ENCODE results near the gene LRMDA. TPM values are rescaled to one million over a fixed set of nuclear protein-coding genes. Genes with fewer than 3 reads are reported as not detected.

LRMDA gene
- total RNA-seq, 1 donor from 2014 or later, result 5.2 TPM

- H2AFZ ChIP-seq (replicated peaks), result no peak overlapping the region
- H3K27ac ChIP-seq, result no peak overlapping the region
- Mint-ChIP-seq H3K36me3 (peaks cover 18% of the 10 kb centered on the region), H3K27me3 (ENCODE audit: insufficient read depth, low read depth) (peaks cover 32% of the 10 kb centered on the region), H3K4me3 (peak overlapping the region; percentile 97), H3K4me1 (peaks cover 21% of the 10 kb centered on the region), H3K27ac (no peak overlapping the region), H3K9me3 (no peaks in the 10 kb centered on the region)
- peaks cover 41% of the 10 kb centered on the region for H3K79me2 ChIP-seq (ENCODE audit: low read depth)
- peaks cover 4% of the 10 kb centered on the region for H3K36me3 ChIP-seq
- H3K4me3 ChIP-seq, result peak overlapping the region; percentile 87
- H3F3A ChIP-seq (ENCODE audit: low read depth), result peaks cover 46% of the 10 kb centered on the region
- H3K4me2 ChIP-seq, result peak overlapping the region; percentile 80
- H3K9me3 ChIP-seq (ENCODE audit: low read depth), result no peaks in the 10 kb centered on the region
- DNase-seq (ENCODE audit: low spot score), result peak; percentile 87
- peaks cover 21% of the 10 kb centered on the region for H3K4me1 ChIP-seq
- no peak overlapping the region for H3K9ac ChIP-seq
- H3K27me3 ChIP-seq, result peaks cover 75% of the 10 kb centered on the region
- peaks cover 62% of the 10 kb centered on the region for H4K20me1 ChIP-seq (ENCODE audit: low read depth)
- no peak for TF ChIP-seq EZH2 (IDR thresholded peaks at IDR 0.05)
- TF ChIP-seq, protein P1, sequence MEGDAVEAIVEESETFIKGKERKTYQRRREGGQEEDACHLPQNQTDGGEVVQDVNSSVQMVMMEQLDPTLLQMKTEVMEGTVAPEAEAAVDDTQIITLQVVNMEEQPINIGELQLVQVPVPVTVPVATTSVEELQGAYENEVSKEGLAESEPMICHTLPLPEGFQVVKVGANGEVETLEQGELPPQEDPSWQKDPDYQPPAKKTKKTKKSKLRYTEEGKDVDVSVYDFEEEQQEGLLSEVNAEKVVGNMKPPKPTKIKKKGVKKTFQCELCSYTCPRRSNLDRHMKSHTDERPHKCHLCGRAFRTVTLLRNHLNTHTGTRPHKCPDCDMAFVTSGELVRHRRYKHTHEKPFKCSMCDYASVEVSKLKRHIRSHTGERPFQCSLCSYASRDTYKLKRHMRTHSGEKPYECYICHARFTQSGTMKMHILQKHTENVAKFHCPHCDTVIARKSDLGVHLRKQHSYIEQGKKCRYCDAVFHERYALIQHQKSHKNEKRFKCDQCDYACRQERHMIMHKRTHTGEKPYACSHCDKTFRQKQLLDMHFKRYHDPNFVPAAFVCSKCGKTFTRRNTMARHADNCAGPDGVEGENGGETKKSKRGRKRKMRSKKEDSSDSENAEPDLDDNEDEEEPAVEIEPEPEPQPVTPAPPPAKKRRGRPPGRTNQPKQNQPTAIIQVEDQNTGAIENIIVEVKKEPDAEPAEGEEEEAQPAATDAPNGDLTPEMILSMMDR (IDR thresholded peaks at IDR 0.05), result peak; percentile 58
- no peak for TF ChIP-seq EZH2phosphoT487 (IDR thresholded peaks at IDR 0.05)
These were observed 31.8 kb upstream of the LRMDA start for GRCh38 chr10:75399461-75400162.

DNA sequence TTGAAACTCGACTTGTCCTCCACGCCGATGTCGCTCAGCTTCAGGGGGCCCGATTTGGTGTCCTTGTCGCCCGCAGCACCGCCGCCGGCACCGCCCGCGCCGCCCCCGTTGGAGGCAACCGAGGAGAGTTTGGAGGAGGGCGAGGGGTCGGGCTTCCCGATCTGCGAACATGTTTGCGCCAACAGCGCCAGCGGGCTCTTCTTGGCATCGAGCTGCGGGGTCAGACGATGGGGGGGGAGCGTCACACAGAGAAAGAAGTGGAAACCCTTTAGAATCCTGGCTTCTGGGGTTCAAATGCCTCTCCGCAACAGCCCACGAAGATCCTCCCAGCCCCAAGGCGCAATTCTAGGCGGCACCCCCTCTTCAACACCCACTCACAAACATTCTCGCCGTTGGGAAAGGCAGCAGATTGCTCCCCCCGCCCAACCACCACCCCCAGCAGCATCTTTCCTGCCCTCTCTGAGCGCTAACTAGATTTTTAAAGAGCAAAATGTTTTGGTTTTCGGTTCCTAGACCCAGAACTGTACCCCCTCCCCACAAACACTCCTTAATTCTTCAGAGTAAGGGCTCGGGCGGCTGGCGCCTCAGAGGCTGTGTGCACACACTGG lies 31.2 kb upstream of the LRMDA start:
- peak; percentile 56 for DNase-seq (ENCODE audit: low spot score)
- no peaks in the 10 kb centered on the region for H3K9me3 ChIP-seq (ENCODE audit: low read depth)
- Mint-ChIP-seq H3K36me3 (peaks cover 13% of the 10 kb centered on the region), H3K27ac (peak overlapping the region; percentile 76), H3K27me3 (ENCODE audit: insufficient read depth, low read depth) (peaks cover 27% of the 10 kb centered on the region), H3K4me3 (peak overlapping the region; percentile 97), H3K4me1 (peaks cover 15% of the 10 kb centered on the region), H3K9me3 (no peaks in the 10 kb centered on the region)
- H3K36me3 ChIP-seq, result peaks cover 4% of the 10 kb centered on the region
- H3K27ac ChIP-seq, result no peak overlapping the region
- peaks cover 41% of the 10 kb centered on the region for H3K79me2 ChIP-seq (ENCODE audit: low read depth)
- peak overlapping the region; percentile 87 for H3K4me3 ChIP-seq
- peaks cover 52% of the 10 kb centered on the region for H3F3A ChIP-seq (ENCODE audit: low read depth)
- H2AFZ ChIP-seq (replicated peaks), result no peak overlapping the region
- H3K4me2 ChIP-seq, result peak overlapping the region; percentile 80
- peaks cover 57% of the 10 kb centered on the region for H4K20me1 ChIP-seq (ENCODE audit: low read depth)
- TF ChIP-seq EZH2phosphoT487 (IDR thresholded peaks at IDR 0.05) (no peak), EZH2 (IDR thresholded peaks at IDR 0.05) (peak; percentile 0)
- peaks cover 22% of the 10 kb centered on the region for H3K4me1 ChIP-seq
- peak overlapping the region; percentile 20 for H3K9ac ChIP-seq
- peaks cover 75% of the 10 kb centered on the region for H3K27me3 ChIP-seq

- H3K4me3 Mint-ChIP-seq, result peak overlapping the region; percentile 97
- peaks cover 27% of the 10 kb centered on the region for H3K27me3 Mint-ChIP-seq (ENCODE audit: insufficient read depth, low read depth)
- peaks cover 13% of the 10 kb centered on the region for H3K36me3 Mint-ChIP-seq
- peak; percentile 72 for DNase-seq (ENCODE audit: low spot score)
- H3K27me3 ChIP-seq, result peaks cover 75% of the 10 kb centered on the region
- peaks cover 41% of the 10 kb centered on the region for H3K79me2 ChIP-seq (ENCODE audit: low read depth)
- peak overlapping the region; percentile 80 for H3K4me2 ChIP-seq
- peak overlapping the region; percentile 87 for H3K4me3 ChIP-seq
- H4K20me1 ChIP-seq (ENCODE audit: low read depth), result peaks cover 54% of the 10 kb centered on the region
- TF ChIP-seq EZH2 (IDR thresholded peaks at IDR 0.05) (no peak), EZH2phosphoT487 (IDR thresholded peaks at IDR 0.05) (no peak)
- TF ChIP-seq, protein P1 (IDR thresholded peaks at IDR 0.05), result no peak
- H3K27ac Mint-ChIP-seq, result no peak overlapping the region
- H3K9me3 ChIP-seq (ENCODE audit: low read depth), result no peaks in the 10 kb centered on the region
- peaks cover 28% of the 10 kb centered on the region for H3K4me1 ChIP-seq
- peaks cover 4% of the 10 kb centered on the region for H3K36me3 ChIP-seq
- H3K9ac ChIP-seq, result peak overlapping the region; percentile 20
- H3K9me3 Mint-ChIP-seq, result no peaks in the 10 kb centered on the region
- peaks cover 18% of the 10 kb centered on the region for H3K4me1 Mint-ChIP-seq
- H3F3A ChIP-seq (ENCODE audit: low read depth), result peaks cover 54% of the 10 kb centered on the region
- H2AFZ ChIP-seq (replicated peaks), result no peak overlapping the region
- H3K27ac ChIP-seq, result peak overlapping the region; percentile 16
These were observed 30.5 kb upstream of the LRMDA start for GRCh38 chr10:75400771-75401568.

Measured in neural progenitor cell (in vitro differentiated cells).